OCI-LY7 (cell line): Measurements from ENCODE around the gene PILRA. TPM values are rescaled to one million over a fixed set of nuclear protein-coding genes. Genes with fewer than 3 reads are reported as not detected.
"Not testable (repeated sequence)": the region's sequence is repeated elsewhere in the genome, so short reads cannot be mapped to it uniquely, and the experiment has no call there.

Experiments
- BruUV-seq: library from RNA; stranded (reverse); fragments of 400-500 nt; replicated peaks from 2 replicates; lab custom pipeline; 2021; lab: Mats Ljungman, UMichigan
- CTCF ChIA-PET: fragments of 300-600 bp; sonication (Branson Sonifier 250); formaldehyde crosslinking; loops from one replicate; lab custom pipeline; 2022; ENCODE audit warnings: antibody characterized with exemption; ENCODE audit not compliant: unreplicated experiment; lab: Charles Lee
- POLR2A ChIA-PET: fragments of 300-600 bp; sonication (Branson Sonifier 250); formaldehyde crosslinking; loops from one replicate; lab custom pipeline; 2022; ENCODE audit warnings: antibody characterized with exemption; lab: Charles Lee
- DNase-seq: peaks from one replicate; pipeline ENCODE4 v3.0.0-alpha.2; 2015; ENCODE audit warnings: low spot score
- H2AFZ ChIP-seq: fragments of 200-600 bp; sonication (generic), shearing (Covaris generic); 2 replicates; pipeline ENCODE4 v1.6.1; 2014; ENCODE audit warnings: mild to moderate bottlenecking, antibody characterized with exemption, low read length, moderate library complexity
- H3K27ac ChIP-seq: fragments of 200-600 bp; sonication (generic); 2 replicates; pipeline ENCODE4 v1.5.1; 2014; ENCODE audit warnings: mixed run types, low read depth, mild to moderate bottlenecking, moderate library complexity, low read length, inconsistent platforms; ENCODE audit not compliant: poor library complexity, severe bottlenecking
- H3K36me3 ChIP-seq: fragments of 200-600 bp; sonication (generic); 2 replicates; pipeline ENCODE4 v1.6.1; 2014; ENCODE audit warnings: mild to moderate bottlenecking, antibody characterized with exemption, low read length, moderate library complexity, mixed read lengths; ENCODE audit not compliant: insufficient read depth
- H3K4me1 ChIP-seq: fragments of 200-600 bp; sonication (generic); 2 replicates; pipeline ENCODE4 v1.5.1; 2014; ENCODE audit warnings: mild to moderate bottlenecking, low read length; ENCODE audit not compliant: insufficient read depth, poor library complexity, severe bottlenecking
- H3K4me2 ChIP-seq: fragments of 200-600 bp; sonication (generic); 2 replicates; pipeline ENCODE4 v1.6.1; 2014; ENCODE audit warnings: mild to moderate bottlenecking, low read length
- H3K4me3 ChIP-seq: fragments of 200-600 bp; sonication (generic); 2 replicates; pipeline ENCODE4 v1.5.1; 2014; ENCODE audit warnings: mild to moderate bottlenecking, low read depth, low read length; ENCODE audit not compliant: poor library complexity, severe bottlenecking
- H3K79me2 ChIP-seq: fragments of 200-600 bp; sonication (generic); 2 replicates; pipeline ENCODE4 v1.6.1; 2016; ENCODE audit warnings: low read depth, mild to moderate bottlenecking, low read length, moderate library complexity, mixed read lengths; ENCODE audit not compliant: insufficient read depth
- H3K9me2 ChIP-seq: fragments of 200-600 bp; sonication (generic); 2 replicates; pipeline ENCODE4 v1.6.1; 2016; ENCODE audit warnings: mild to moderate bottlenecking, low read length, mixed read lengths; ENCODE audit not compliant: insufficient read depth
- H3K9me3 ChIP-seq: fragments of 200-600 bp; sonication (generic); 2 replicates; pipeline ENCODE4 v1.6.1; 2014; ENCODE audit warnings: mild to moderate bottlenecking, mixed run types, low read length, mixed read lengths
- H4K20me1 ChIP-seq: fragments of 200-600 bp; sonication (generic); 2 replicates; pipeline ENCODE4 v1.6.1; 2014; ENCODE audit warnings: mild to moderate bottlenecking, antibody characterized with exemption, low read length, moderate library complexity, mixed read lengths; ENCODE audit not compliant: insufficient read depth
- CTCF ChIP-seq: fragments of 200-600 bp; sonication (generic); conservative IDR thresholded peaks from 2 replicates; pipeline ENCODE4 v1.5.1; 2014; ENCODE audit warnings: mild to moderate bottlenecking, antibody characterized with exemption, low read length, moderate library complexity, mixed read lengths
- EZH2phosphoT487 ChIP-seq: fragments of 200-600 bp; sonication (generic); IDR thresholded peaks from 2 replicates; pipeline ENCODE4 v1.6.1; 2018; ENCODE audit warnings: low read depth, borderline replicate concordance, mild to moderate bottlenecking, mixed run types, antibody characterized with exemption, low read length, moderate library complexity, mixed read lengths
- intact Hi-C: fragments of 100-400 bp; cut with micrococcal nuclease; formaldehyde crosslinking; loops from one replicate; pipeline ENCODE4 v1.10.0; 2022; ENCODE audit not compliant: unreplicated experiment
- total RNA-seq, 2 experiments: library from RNA; depleted of rRNA in 1 of 2; stranded (reverse); fragments of >200 nt in 1 of 2; shearing (Covaris generic) in 1 of 2; gene quantifications; 2 replicates each; pipeline ENCODE4 v1.2.3, GENCODE V29; 2014 to 2022

PILRA gene
- total RNA-seq, 2 experiments from 2014 or later = 8.0 to 16.0 TPM

- ChIA-PET CTCF (no interaction called here), POLR2A (no interaction called here)
- TF ChIP-seq EZH2phosphoT487 = no peak
- no peak for TF ChIP-seq CTCF
- Histone ChIP-seq H3K4me3 (no peak overlapping the region), H3K79me2 (no peaks in the 10 kb centered on the region), H2AFZ (no peak overlapping the region), H4K20me1 (no peaks in the 10 kb centered on the region), H3K27ac (no peak overlapping the region), H3K9me3 (no peaks in the 10 kb centered on the region), H3K9me2 (no peaks in the 10 kb centered on the region), H3K36me3 (no peaks in the 10 kb centered on the region), H3K4me2 (no peak overlapping the region), H3K4me1 (peaks cover 24% of the 10 kb centered on the region)
- no TSS peak for BruUV-seq
- DNase-seq = no peak
- intact Hi-C loops = no loop called here
These were observed 4.9 kb downstream of the PILRA start for GRCh38 chr7:100378114-100378755.

GRCh38 chr7:100380196-100380595 is 6.9 kb downstream of the PILRA start:
- no peak for DNase-seq
- ChIA-PET POLR2A (interaction anchor here (1.6 kb wide), 1 partner anchor 13 kb away, joined by 3 read pairs; no protein-coding TSS in a partner anchor), CTCF (no interaction called here)
- no peak overlapping the region for H3K4me2 ChIP-seq
- no peaks in the 10 kb centered on the region for H4K20me1 ChIP-seq
- no peak overlapping the region for H3K27ac ChIP-seq
- no peak overlapping the region for H3K4me3 ChIP-seq
- peaks cover 15% of the 10 kb centered on the region for H3K4me1 ChIP-seq
- H3K9me3 ChIP-seq = no peaks in the 10 kb centered on the region
- H3K79me2 ChIP-seq = no peaks in the 10 kb centered on the region
- no peaks in the 10 kb centered on the region for H3K36me3 ChIP-seq
- BruUV-seq = no TSS peak
- intact Hi-C loops = no loop called here
- 0 out of 2 replicates have a peak overlapping the region, but pooled peaks have one; percentile 33 for H2AFZ ChIP-seq
- H3K9me2 ChIP-seq = no peaks in the 10 kb centered on the region
- TF ChIP-seq CTCF (no peak), EZH2phosphoT487 (no peak)

GRCh38 chr7:100381531-100382233 is 8.4 kb downstream of the PILRA start:
- H4K20me1 ChIP-seq, H3K4me3 ChIP-seq, CTCF ChIA-PET, H3K36me3 ChIP-seq, BruUV-seq, H3K27ac ChIP-seq, H2AFZ ChIP-seq, H3K4me2 ChIP-seq, H3K79me2 ChIP-seq, H3K9me3 ChIP-seq, H3K9me2 ChIP-seq, intact Hi-C loops, DNase-seq: not testable (repeated sequence)
- POLR2A ChIA-PET = interaction anchor here (0.7 to 0.8 kb wide), 2 partner anchors 12 to 72 kb away, joined by 3 to 4 read pairs; no protein-coding TSS in a partner anchor
- peaks cover 17% of the 10 kb centered on the region for H3K4me1 ChIP-seq

GRCh38 chr7:100382234-100382853 is 9.1 kb downstream of the PILRA start:
- H3K79me2 ChIP-seq, CTCF ChIA-PET, H3K4me3 ChIP-seq, BruUV-seq, H3K9me3 ChIP-seq, intact Hi-C loops, H3K36me3 ChIP-seq, H3K27ac ChIP-seq, H4K20me1 ChIP-seq, H2AFZ ChIP-seq, H3K9me2 ChIP-seq, H3K4me2 ChIP-seq: not testable (repeated sequence)
- POLR2A ChIA-PET = interaction anchor here (0.7 to 0.8 kb wide), 2 partner anchors 11 to 72 kb away, joined by 3 to 4 read pairs; no protein-coding TSS in a partner anchor
- DNase-seq = peak; percentile 18
- peaks cover 17% of the 10 kb centered on the region for H3K4me1 ChIP-seq
